Astrocyte (in vitro differentiated cells and primary cell): Measurements from ENCODE around the gene KCNK2.

Source experiments
- EZH2 ChIP-seq: IDR thresholded peaks from 2 replicates; pipeline ENCODE4 v1.6.1; 2012; ENCODE audit warnings: mild to moderate bottlenecking, low read length, inconsistent platforms; ENCODE audit not compliant: insufficient read depth
- TF ChIP-seq, protein P1 (sequence below): IDR thresholded peaks from 2 replicates; pipeline ENCODE4 v1.5.1; 2011; ENCODE audit warnings: low read depth, mild to moderate bottlenecking, inconsistent platforms, low read length, moderate library complexity; ENCODE audit not compliant: insufficient read depth

DNA sequence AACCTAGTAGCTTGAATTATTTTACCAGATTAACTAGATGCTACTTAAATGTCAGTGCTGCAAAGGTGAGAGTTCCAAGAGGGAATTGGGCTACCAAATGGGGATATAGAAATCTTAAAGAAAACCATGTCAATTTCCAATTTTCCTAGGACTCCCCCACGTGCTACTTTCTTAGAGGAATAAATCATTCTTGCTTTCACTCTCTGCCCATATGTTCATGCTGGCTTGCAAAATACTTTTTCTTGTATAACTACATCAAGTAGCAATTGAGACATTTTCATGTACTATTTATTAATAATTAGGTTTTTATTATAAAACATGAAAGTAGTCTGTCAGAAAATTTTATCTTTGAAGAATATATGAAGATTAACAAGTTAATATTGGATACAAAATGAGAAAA, 11.8 kb downstream of the KCNK2 start:
- TF ChIP-seq, protein P1, sequence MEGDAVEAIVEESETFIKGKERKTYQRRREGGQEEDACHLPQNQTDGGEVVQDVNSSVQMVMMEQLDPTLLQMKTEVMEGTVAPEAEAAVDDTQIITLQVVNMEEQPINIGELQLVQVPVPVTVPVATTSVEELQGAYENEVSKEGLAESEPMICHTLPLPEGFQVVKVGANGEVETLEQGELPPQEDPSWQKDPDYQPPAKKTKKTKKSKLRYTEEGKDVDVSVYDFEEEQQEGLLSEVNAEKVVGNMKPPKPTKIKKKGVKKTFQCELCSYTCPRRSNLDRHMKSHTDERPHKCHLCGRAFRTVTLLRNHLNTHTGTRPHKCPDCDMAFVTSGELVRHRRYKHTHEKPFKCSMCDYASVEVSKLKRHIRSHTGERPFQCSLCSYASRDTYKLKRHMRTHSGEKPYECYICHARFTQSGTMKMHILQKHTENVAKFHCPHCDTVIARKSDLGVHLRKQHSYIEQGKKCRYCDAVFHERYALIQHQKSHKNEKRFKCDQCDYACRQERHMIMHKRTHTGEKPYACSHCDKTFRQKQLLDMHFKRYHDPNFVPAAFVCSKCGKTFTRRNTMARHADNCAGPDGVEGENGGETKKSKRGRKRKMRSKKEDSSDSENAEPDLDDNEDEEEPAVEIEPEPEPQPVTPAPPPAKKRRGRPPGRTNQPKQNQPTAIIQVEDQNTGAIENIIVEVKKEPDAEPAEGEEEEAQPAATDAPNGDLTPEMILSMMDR, result no peak
- no peak for TF ChIP-seq EZH2
